SJCRH30 (cell line): ENCODE measurements around the gene ZNF385B. TPM values are rescaled to one million over a fixed set of nuclear protein-coding genes. Genes with fewer than 3 reads are reported as not detected.
A peak's percentile ranks its signal among the peaks of the same experiment; 100 is the strongest.

Experiments used
- DNase-seq, 2 experiments: peaks; one replicate each; pipeline ENCODE4 v3.0.0-alpha.2; 2015 to 2020
- H3K27ac ChIP-seq: fragments of 250-450 bp; sonication (Bioruptor Pico); 2 replicates; pipeline ENCODE4 v1.5.1; 2020; ENCODE audit warnings: mild to moderate bottlenecking, moderate library complexity
- H3K27me3 ChIP-seq: fragments of 250-450 bp; sonication (Bioruptor Pico); 2 replicates; pipeline ENCODE4 v1.5.1; 2020; ENCODE audit warnings: mild to moderate bottlenecking, moderate library complexity
- H3K36me3 ChIP-seq: fragments of 250-450 bp; sonication (Bioruptor Pico); 2 replicates; pipeline ENCODE4 v1.5.1; 2020; ENCODE audit warnings: mild to moderate bottlenecking, moderate library complexity
- H3K4me1 ChIP-seq: fragments of 250-450 bp; sonication (Bioruptor Pico); 2 replicates; pipeline ENCODE4 v1.5.1; 2020; ENCODE audit warnings: mild to moderate bottlenecking, moderate library complexity
- H3K4me3 ChIP-seq: fragments of 250-450 bp; sonication (Bioruptor Pico); 2 replicates; pipeline ENCODE4 v1.5.1; 2020; ENCODE audit warnings: mild to moderate bottlenecking, moderate library complexity
- H3K9me3 ChIP-seq: fragments of 250-450 bp; sonication (Bioruptor Pico); replicated peaks from 2 replicates; pipeline ENCODE4 v1.5.1; 2020; ENCODE audit warnings: mild to moderate bottlenecking, moderate library complexity
- total RNA-seq: library from RNA; depleted of rRNA; stranded (reverse); fragments of >200 nt; shearing (Covaris generic); gene quantifications from 2 replicates; pipeline ENCODE4 v1.2.3, GENCODE V29; 2014; rRNA removed

The ZNF385B gene
- total RNA-seq, 1 experiment from 2014 or later, result 2.1 TPM

DNA sequence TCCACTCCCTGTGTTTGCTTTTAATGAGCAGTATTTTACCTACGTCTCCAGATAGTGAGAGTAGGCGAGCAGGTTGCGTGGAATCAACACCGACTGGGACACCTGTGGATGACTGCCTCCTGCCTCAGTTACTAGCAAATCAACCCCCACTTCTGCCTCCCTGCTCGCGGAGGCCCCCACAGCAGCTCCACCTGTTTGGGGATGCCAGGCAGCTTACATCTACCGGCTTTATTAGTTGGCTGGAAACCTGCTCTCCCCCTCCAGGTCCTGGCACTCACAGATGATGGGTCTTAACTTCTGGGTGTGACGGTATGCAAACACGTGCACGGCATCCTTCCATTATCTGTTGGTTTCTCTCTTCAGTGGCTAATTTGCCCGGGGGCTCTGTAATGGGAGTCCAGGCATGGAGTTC lies 432.3 kb downstream of the ZNF385B start:
- Histone ChIP-seq H3K27me3 (no peaks in the 10 kb centered on the region), H3K4me3 (peak overlapping the region; percentile 43), H3K27ac (no peak overlapping the region), H3K4me1 (no peaks in the 10 kb centered on the region), H3K36me3 (no peaks in the 10 kb centered on the region), H3K9me3 (no peaks in the 10 kb centered on the region)
- DNase-seq, result peak; percentile 26 to 55

DNA sequence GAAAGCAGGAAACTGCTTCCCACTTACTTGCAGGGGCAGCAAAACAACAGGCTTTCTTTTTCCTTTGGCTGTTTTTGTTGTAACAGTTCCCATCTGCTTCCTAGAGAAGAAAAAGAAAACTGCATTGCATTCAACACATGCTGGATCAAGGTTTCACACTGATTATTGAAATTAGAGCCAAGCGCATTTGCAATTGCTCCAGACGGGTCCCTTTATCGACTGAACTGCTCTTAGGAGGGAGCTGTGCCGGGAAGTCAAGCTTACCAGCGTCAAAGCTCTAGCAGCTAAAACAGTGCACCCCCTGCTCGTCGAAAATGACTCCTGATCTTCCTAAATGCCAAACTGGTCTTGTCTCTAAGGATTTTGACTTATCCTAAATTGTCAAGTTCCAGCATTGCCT lies 432.8 kb downstream of the ZNF385B start:
- Histone ChIP-seq H3K36me3 (no peaks in the 10 kb centered on the region), H3K27me3 (no peaks in the 10 kb centered on the region), H3K4me3 (peak overlapping the region; percentile 43), H3K9me3 (no peaks in the 10 kb centered on the region), H3K27ac (no peak overlapping the region), H3K4me1 (no peaks in the 10 kb centered on the region)
- DNase-seq, result peak; percentile 7 to 38

DNA sequence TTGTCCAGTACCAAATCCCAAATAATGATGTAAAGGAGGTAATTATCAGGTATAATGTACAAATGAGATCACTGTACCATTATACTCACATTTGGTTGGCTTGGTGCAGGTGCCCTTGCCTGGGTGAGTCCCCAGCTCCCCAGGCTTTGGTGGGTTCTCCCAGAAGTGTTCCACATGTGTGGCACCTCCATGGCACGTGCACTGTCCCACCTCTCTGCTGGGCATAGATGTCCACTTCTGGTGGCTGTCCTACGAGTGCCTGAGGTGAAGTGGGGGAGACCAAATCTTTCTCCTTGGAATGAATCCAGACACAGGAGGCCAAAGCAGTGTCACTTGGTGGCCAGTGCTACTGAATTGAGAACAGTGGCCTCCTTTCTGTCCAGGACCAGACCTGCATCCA lies 434.3 kb downstream of the ZNF385B start:
- Histone ChIP-seq H3K9me3 (no peaks in the 10 kb centered on the region), H3K36me3 (no peaks in the 10 kb centered on the region), H3K27me3 (no peaks in the 10 kb centered on the region), H3K27ac (no peak overlapping the region), H3K4me1 (no peaks in the 10 kb centered on the region), H3K4me3 (no peak overlapping the region)
- no peak for DNase-seq

DNA sequence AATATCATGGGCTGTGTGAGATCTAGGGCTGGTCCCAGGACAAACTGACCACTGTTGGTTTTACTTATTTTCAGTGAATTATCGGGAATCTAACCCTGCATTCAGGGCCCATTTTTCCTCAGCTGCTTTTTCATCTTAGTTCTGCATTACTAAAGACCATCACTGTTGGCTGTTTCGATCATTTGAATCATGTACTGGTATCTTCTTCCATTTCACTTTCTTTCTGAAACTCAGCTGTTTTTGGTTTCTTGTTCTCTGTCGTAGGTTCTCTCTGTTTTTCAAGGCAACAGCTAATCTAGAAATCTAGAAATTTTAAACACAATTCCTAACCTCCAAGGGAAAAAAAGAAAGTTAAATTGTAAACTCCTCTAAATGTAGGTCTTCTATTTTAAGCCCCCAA lies 436.8 kb downstream of the ZNF385B start:
- H3K27ac ChIP-seq, result no peak overlapping the region
- H3K27me3 ChIP-seq, result no peaks in the 10 kb centered on the region
- no peaks in the 10 kb centered on the region for H3K4me1 ChIP-seq
- no peaks in the 10 kb centered on the region for H3K9me3 ChIP-seq
- DNase-seq, result no peak
- H3K36me3 ChIP-seq, result no peaks in the 10 kb centered on the region
- H3K4me3 ChIP-seq, result no peak overlapping the region

DNA sequence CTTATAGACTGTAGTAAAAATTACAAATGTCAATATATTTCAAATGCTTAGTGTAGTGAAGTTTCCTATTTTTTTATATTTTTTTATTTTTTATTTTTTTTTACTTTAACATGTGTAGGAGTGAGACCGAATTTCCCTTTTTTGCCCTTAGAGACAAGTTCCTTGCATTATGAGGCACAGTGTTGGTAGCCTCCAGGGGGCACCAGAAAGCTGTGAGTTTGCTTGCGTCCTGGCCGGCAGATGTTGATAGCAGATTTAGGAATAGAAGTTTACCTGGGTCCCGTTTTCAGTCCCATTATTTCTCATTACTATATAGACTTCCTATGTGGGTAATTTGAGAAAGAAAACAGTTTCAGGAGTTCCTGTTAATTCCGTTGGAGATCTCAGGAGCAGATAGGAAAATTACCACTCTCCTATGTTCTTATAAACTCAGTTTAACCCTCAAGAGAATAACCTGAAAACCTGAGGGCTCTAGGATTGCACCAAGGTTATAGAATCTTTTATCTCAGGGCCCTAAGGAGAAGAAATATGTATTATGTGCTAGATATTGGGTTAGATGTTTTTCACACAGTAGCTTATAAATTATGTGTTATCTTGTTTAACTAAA lies 439.3 kb downstream of the ZNF385B start:
- Histone ChIP-seq H3K36me3 (no peaks in the 10 kb centered on the region), H3K4me1 (no peaks in the 10 kb centered on the region), H3K9me3 (no peaks in the 10 kb centered on the region), H3K4me3 (no peak overlapping the region), H3K27me3 (no peaks in the 10 kb centered on the region), H3K27ac (no peak overlapping the region)
- peak; percentile 63 to 82 for DNase-seq

DNA sequence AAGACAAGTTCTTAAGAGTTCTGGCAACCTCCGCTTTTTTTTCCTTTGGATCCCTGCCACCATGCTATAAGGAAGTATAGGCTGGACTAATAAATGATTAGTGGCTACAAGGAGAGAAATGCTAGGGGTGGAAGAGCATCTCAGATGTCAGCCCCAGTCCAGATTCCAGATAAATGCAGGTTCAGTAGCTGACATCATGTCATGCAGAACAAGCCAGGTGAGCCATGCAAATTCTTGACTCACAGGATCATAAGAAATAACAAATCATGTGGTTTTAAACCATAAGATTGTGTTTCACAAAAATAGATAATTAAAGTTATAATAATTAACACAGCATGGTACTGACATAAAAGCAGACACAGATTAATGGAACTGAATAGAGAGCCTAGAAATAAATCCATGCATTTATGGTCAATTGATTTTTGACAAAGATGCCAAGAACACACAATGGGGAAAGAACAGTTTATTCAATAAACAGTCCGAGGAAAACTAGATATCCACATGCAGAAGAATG lies 443.9 kb downstream of the ZNF385B start:
- Histone ChIP-seq H3K36me3 (no peaks in the 10 kb centered on the region), H3K27ac (no peak overlapping the region), H3K27me3 (no peaks in the 10 kb centered on the region), H3K9me3 (no peaks in the 10 kb centered on the region), H3K4me3 (no peak overlapping the region), H3K4me1 (peaks cover 2% of the 10 kb centered on the region)
- DNase-seq, result no peak

DNA sequence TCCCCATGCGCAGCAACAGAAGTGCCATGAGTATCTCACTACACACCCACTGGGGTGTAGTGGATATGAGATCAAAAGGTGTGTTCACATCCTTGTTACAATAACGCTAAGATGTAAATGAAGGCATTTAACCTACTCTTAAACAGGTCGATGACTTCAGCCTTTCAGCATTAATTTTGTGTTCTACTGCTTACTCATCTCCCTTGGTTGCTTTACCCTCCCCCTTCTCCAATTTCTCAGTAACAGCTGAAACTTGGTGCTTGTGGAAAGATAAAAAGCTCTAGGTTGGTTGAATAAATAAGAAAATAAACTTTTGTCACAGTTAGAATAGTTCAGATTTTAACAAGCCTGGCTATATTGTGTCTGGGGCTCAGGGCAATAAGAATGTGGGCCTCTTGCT lies 449.3 kb downstream of the ZNF385B start:
- Histone ChIP-seq H3K4me3 (no peak overlapping the region), H3K4me1 (peaks cover 6% of the 10 kb centered on the region), H3K36me3 (no peaks in the 10 kb centered on the region), H3K27me3 (no peaks in the 10 kb centered on the region), H3K9me3 (no peaks in the 10 kb centered on the region), H3K27ac (no peak overlapping the region)
- peak in 1 of 2 experiments; percentile 49 for DNase-seq

DNA sequence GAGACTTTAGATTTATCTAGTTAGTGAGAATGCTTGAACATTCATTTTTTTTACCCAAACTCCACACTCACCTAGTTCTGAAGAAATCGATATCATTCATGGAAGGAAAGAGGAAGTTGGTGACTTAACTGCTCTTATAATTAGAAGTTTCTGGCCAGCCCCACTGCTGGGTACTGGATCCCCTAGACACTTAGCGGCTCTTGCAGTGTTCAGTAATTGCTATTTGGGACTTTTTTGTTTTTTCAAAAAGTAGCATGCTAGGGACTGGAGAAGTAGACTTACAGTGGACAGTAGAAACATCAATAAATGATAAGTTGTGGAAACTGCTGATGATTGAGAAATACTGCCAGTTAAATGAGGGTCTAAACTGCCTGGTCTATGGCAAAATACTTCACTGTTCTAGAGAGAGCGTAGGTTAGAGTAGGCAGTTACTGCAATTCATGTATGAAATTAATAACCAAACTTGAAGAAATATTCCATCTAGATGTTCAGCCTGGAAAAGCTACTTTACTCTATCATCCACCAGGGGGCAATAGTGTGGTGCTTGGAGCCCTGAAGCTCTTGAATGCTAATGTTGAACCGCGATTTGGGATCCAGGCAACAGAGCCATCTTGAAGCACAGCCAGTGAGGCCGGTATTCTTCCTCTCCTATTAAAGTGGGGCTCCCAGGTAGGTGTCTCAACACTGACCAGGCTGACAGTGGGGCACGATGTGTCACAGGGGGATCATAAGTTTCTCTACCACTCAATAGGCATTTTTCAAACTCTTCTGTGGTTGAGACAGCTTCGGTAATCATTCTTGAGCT lies 450.7 kb downstream of the ZNF385B start:
- peak; percentile 58 to 81 for DNase-seq
- Histone ChIP-seq H3K9me3 (peaks cover 4% of the 10 kb centered on the region; the same call in 1 of the 2 replicates), H3K4me1 (peaks cover 6% of the 10 kb centered on the region), H3K27me3 (no peaks in the 10 kb centered on the region), H3K4me3 (no peak overlapping the region), H3K36me3 (no peaks in the 10 kb centered on the region), H3K27ac (no peak overlapping the region)

DNA sequence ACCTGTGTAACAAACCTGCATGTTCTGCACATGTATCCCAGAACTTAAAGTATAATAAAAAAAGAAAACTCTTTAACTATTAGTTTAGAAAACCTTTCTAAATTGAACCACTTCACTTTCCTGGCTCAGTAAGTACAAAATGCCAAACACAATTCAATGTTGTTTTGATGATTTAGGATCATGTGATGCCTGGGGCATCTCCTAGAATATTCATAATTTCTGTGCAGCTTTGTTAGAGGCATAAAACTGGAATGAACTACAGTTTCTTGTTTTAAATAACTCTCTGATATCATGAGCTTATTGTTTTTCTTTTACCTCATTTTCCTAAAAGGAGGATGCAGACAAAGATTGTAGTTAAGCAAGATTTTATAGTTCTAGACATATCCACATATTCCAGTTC lies 457.8 kb downstream of the ZNF385B start:
- Histone ChIP-seq H3K4me1 (no peaks in the 10 kb centered on the region), H3K27me3 (no peaks in the 10 kb centered on the region), H3K27ac (no peak overlapping the region), H3K36me3 (no peaks in the 10 kb centered on the region), H3K4me3 (no peak overlapping the region), H3K9me3 (peaks cover 4% of the 10 kb centered on the region; the same call in 1 of the 2 replicates)
- no peak for DNase-seq

DNA sequence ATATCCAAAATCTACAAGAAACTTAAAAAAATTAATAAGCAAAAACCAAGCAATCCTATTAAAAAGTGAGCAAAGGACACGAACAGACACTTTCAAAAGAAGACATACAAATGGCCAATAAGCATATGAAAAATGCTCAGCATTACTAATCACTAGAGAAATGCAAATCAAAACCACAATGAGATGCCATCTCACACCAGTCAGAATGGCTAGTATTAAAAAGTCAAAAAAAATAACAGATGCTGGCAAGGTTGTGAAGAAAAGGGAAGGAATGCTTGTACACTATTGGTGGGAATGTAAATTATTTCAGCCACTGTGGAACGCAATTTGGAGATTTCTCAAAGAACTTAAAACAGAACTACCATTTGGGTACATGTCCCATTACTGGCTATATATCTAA lies 467.9 kb downstream of the ZNF385B start:
- Histone ChIP-seq H3K27me3 (no peaks in the 10 kb centered on the region), H3K9me3 (no peaks in the 10 kb centered on the region), H3K4me1 (no peaks in the 10 kb centered on the region), H3K27ac (no peak overlapping the region), H3K36me3 (no peaks in the 10 kb centered on the region), H3K4me3 (no peak overlapping the region)
- no peak for DNase-seq

Other genes starting within 250 kb of the ZNF385B start
- 39.4 and 44.5 TPM in 2 replicates for gene CWC22, start 145.7 kb upstream of the ZNF385B start, total RNA-seq